Calu3 (cell line): ENCODE results near the gene NOP14. TPM values are rescaled to one million over a fixed set of nuclear protein-coding genes. Genes with fewer than 3 reads are reported as not detected.
"Not testable (repeated sequence)": the region's sequence is repeated elsewhere in the genome, so short reads cannot be mapped to it uniquely, and the experiment has no call there.

Experiments used
- BruUV-seq: library from RNA; stranded (reverse); fragments of 400-500 nt; replicated peaks from 2 replicates; lab custom pipeline; 2021; lab: Mats Ljungman, UMichigan
- CTCF ChIA-PET: fragments of 300-600 bp; sonication (Branson Sonifier 250); formaldehyde crosslinking; loops from one replicate; lab custom pipeline; 2022; ENCODE audit warnings: antibody characterized with exemption; lab: Charles Lee
- DNase-seq: peaks from one replicate; pipeline ENCODE4 v3.0.0; 2022
- H3K27ac Mint-ChIP-seq: one replicate; pipeline ENCODE4 v1.8.0; 2022; ENCODE audit warnings: mixed read lengths; ENCODE audit not compliant: unreplicated experiment
- H3K27me3 Mint-ChIP-seq: one replicate; pipeline ENCODE4 v1.8.0; 2022; ENCODE audit warnings: mixed read lengths; ENCODE audit not compliant: unreplicated experiment
- H3K36me3 Mint-ChIP-seq: one replicate; pipeline ENCODE4 v1.8.0; 2022; ENCODE audit warnings: mild to moderate bottlenecking, moderate library complexity, mixed read lengths; ENCODE audit not compliant: insufficient read depth, unreplicated experiment
- H3K4me1 Mint-ChIP-seq: one replicate; pipeline ENCODE4 v1.8.0; 2022; ENCODE audit warnings: mild to moderate bottlenecking, low read depth, mixed read lengths; ENCODE audit not compliant: unreplicated experiment
- H3K4me3 Mint-ChIP-seq: one replicate; pipeline ENCODE4 v1.8.0; 2022; ENCODE audit warnings: mild to moderate bottlenecking, low read depth, moderate library complexity, mixed read lengths; ENCODE audit not compliant: unreplicated experiment
- H3K9me3 Mint-ChIP-seq: one replicate; pipeline ENCODE4 v1.8.0; 2022; ENCODE audit warnings: low read depth, mixed read lengths; ENCODE audit not compliant: unreplicated experiment
- intact Hi-C: fragments of 100-400 bp; cut with micrococcal nuclease; formaldehyde crosslinking; loops from one replicate; pipeline ENCODE4 v1.10.0; 2022; ENCODE audit not compliant: unreplicated experiment
- total RNA-seq: library from RNA; stranded (reverse); gene quantifications from 2 replicates; pipeline ENCODE4 v1.2.3, GENCODE V29; 2022
- TF ChIP-seq, protein P1 (sequence below): fragments of 200-600 bp; IDR thresholded peaks from one replicate; pipeline ENCODE4 v1.8.0; 2022; ENCODE audit warnings: antibody characterized with exemption; ENCODE audit not compliant: unreplicated experiment

Gene NOP14
- total RNA-seq, 1 experiment from 2014 or later = 29.4 TPM

DNA sequence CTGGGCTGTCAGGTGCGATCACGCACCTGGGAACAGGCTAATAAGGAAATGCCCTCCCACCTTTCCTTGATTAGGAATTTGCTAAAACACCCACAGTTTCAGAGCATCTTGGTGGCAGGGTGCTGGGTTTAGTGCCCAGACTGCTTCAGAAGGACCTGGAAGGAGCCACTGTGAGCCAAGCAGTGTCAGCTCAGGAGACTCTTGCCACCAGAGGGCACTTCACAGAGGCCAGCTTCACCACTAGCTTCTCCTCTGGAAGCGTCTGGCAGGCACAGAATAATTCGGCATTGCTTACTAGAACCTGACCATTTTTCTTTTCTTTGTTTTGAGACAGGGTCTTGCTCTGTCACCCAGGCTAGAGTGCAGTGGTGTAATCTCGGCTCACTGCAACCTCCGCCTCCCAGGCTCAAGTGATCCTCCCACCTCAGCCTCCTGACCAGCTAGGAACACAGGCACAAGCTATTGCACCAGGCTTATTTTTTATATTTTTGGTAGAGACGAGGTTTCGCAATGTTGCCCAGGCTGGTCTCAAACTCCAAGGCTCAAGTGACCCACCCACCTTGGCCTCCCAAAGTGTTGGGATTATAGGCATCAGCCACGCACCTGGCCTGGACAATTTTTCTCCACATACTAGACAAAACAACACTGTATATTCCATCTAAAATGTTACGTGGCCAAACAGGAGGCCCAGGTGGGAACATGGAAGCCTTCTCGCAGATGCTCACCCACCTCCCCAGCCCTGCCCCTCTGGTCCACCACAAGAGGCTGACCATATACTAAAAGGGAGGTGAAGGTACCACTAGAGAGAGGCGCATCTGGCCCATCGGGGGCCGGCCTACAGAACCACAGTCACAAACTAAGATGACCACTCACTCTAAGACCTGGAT, 14.1 kb downstream of the NOP14 start:
- H3K27me3 Mint-ChIP-seq = no peaks in the 10 kb centered on the region

DNA sequence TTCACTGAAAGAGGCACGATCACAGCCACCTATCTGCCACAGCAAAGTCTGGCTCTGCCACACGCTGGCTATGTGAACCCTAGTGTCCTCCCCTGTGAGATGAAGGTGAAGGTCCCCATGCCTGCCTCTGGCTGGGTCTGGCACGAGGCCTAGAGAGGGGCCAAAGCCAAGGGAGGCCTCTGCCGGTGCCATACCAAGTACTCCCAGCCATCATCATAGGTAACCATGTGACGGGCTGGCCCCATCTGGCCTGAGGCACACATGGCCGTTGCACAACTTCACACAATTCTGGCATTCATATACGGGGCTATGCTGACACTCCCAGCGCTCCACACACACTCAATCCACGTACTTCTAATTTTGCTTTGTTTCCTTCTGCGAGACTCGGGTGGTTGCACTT, 15.3 kb downstream of the NOP14 start:
- no peak for DNase-seq
- BruUV-seq = no TSS peak
- Mint-ChIP-seq H3K36me3 (peaks cover 49% of the 10 kb centered on the region), H3K27ac (no peak overlapping the region), H3K4me3 (no peak overlapping the region), H3K4me1 (no peaks in the 10 kb centered on the region), H3K9me3 (no peaks in the 10 kb centered on the region), H3K27me3 (no peaks in the 10 kb centered on the region)
- TF ChIP-seq, protein P1, sequence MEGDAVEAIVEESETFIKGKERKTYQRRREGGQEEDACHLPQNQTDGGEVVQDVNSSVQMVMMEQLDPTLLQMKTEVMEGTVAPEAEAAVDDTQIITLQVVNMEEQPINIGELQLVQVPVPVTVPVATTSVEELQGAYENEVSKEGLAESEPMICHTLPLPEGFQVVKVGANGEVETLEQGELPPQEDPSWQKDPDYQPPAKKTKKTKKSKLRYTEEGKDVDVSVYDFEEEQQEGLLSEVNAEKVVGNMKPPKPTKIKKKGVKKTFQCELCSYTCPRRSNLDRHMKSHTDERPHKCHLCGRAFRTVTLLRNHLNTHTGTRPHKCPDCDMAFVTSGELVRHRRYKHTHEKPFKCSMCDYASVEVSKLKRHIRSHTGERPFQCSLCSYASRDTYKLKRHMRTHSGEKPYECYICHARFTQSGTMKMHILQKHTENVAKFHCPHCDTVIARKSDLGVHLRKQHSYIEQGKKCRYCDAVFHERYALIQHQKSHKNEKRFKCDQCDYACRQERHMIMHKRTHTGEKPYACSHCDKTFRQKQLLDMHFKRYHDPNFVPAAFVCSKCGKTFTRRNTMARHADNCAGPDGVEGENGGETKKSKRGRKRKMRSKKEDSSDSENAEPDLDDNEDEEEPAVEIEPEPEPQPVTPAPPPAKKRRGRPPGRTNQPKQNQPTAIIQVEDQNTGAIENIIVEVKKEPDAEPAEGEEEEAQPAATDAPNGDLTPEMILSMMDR = no peak
- intact Hi-C loops = no loop called here
- CTCF ChIA-PET = no interaction called here

More for the DNA sequence above, 14.1 kb downstream of the NOP14 start:
- DNase-seq = no peak
- Mint-ChIP-seq H3K4me3 (no peak overlapping the region), H3K36me3 (peaks cover 42% of the 10 kb centered on the region), H3K27ac (no peak overlapping the region), H3K4me1 (no peaks in the 10 kb centered on the region), H3K9me3 (no peaks in the 10 kb centered on the region)
- intact Hi-C loops = no loop called here
- TF ChIP-seq, protein P1 = peak; percentile 15
- CTCF ChIA-PET = no interaction called here
- BruUV-seq = no TSS peak

DNA sequence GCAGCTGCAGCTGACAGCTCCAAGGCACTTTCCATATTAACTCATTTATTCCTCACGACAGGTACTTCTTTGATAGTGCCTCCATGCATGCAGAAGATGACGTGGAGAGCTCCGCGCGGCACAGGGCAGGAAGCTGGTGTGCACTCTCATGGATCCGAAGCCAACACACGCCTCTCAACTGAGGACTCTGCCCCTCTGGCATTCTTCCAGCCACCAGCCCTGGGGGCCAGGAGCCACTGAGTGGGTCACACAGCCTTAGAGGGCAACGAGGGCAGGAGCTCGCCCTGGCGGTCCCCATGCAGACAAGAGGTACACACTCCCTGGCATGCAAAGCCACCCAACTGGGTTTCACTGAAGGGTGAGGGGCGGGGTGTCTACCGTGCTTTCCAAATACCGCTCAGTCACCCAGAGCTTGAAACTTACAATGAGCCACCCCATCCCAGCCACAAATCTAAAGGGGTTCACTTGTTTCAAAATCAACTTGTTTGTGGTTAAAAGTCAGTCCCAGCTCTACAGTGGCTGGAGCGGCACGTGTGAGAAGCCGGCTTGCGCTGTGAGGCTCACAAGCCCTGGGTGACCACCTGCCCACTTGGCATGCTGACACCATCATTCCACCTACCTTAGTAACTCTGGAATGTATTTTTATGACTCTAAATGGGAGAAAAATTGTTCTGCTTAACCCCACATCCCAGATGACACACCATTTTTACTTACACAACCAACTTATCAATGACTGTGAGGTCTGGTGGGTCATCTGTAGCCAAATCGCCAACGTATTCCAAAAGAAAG, 16.2 kb downstream of the NOP14 start:
- intact Hi-C loops = no loop called here
- Mint-ChIP-seq H3K27me3 (no peaks in the 10 kb centered on the region), H3K4me3 (no peak overlapping the region), H3K36me3 (peaks cover 49% of the 10 kb centered on the region), H3K9me3 (no peaks in the 10 kb centered on the region), H3K27ac (no peak overlapping the region), H3K4me1 (no peaks in the 10 kb centered on the region)
- no TSS peak for BruUV-seq
- CTCF ChIA-PET = interaction anchor here (0.5 kb wide), 1 partner anchor 49 kb away, joined by 4 read pairs; no protein-coding TSS in a partner anchor
- TF ChIP-seq, protein P1 = no peak
- DNase-seq = no peak

DNA sequence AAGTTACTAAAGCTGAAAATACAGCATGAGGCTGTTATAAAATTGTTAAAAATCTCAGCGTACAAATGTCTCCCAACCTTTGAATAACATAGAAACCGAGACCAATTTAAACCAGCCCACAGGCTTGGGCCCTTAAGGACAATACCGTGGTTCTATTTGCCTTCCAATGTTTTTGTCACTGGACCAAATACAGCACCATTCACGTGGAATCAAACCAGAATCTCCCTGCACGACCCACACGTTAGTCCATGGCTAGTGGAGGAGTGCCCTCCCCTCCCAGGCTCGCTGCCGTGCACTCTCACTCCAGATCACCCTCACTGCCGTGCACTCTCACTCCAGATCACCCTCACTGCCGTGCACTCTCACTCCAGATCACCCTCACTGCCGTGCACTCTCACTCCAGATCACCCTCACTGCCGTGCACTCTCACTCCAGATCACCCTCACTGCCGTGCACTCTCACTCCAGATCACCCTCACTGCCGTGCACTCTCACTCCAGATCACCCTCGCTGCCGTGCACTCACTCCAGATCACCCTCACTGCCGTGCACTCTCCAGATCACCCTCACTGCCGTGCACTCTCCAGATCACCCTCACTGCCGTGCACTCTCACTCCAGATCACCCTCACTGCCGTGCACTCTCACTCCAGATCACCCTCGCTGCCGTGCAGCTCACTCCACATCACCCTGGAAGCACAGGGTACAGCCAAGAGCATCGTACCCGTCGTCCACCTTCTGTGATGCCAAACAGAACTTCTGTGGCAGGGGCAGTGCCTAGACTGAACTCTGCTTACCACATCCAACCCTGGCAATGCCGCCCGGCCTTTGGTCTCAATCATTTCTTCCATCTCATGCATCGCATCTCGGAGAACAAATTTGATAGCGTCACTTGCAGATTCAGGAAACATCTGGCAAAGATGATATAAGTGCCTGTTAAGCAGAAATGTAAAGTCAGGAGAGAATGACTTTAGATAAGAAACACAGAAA, 17.3 kb downstream of the NOP14 start:
- H3K27me3 Mint-ChIP-seq, DNase-seq, intact Hi-C loops, H3K9me3 Mint-ChIP-seq, H3K27ac Mint-ChIP-seq, BruUV-seq, H3K4me3 Mint-ChIP-seq, H3K4me1 Mint-ChIP-seq: not testable (repeated sequence)
- CTCF ChIA-PET = interaction anchor here (0.5 kb wide), 1 partner anchor 50 kb away, joined by 4 read pairs; no protein-coding TSS in a partner anchor
- H3K36me3 Mint-ChIP-seq = peaks cover 56% of the 10 kb centered on the region
